ENCODE measurements around the gene TMEM209.

The TMEM209 gene

DNA sequence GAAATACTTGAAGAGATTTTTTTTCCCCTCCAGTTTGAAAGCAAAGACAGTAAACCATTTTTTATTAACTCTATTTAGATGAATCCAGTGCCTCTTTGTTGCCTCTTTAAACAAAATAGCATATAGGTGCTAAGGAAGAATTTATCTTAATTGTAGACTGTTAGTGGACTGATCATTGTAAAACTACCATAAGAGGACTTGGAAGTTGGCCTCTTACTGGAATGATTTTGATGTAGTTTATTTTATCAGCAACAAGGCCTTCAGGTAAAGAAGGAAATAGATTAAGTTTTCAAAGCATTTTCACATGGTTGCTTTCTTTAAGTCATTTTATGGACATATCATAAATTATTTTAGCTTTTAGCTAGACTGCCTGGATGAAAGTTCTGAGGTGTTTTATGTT is 81.7 kb downstream of the TMEM209 start:
- H2AFZ ChIP-seq (ENCODE audit: low read length), result no peak overlapping the region
- no peaks in the 10 kb centered on the region for H3K9me2 ChIP-seq (replicated peaks; ENCODE audit: low read depth, low read length)
- H3K27me3 ChIP-seq (ENCODE audit: insufficient read depth, low read length, poor library complexity, severe bottlenecking), result no peaks in the 10 kb centered on the region
- no peaks in the 10 kb centered on the region for H3K9me3 ChIP-seq (ENCODE audit: insufficient read depth, low read depth, low read length)
- TF ChIP-seq EZH2phosphoT487 (IDR thresholded peaks at IDR 0.05; ENCODE audit: borderline replicate concordance), result no peak
- TF ChIP-seq, protein P1, sequence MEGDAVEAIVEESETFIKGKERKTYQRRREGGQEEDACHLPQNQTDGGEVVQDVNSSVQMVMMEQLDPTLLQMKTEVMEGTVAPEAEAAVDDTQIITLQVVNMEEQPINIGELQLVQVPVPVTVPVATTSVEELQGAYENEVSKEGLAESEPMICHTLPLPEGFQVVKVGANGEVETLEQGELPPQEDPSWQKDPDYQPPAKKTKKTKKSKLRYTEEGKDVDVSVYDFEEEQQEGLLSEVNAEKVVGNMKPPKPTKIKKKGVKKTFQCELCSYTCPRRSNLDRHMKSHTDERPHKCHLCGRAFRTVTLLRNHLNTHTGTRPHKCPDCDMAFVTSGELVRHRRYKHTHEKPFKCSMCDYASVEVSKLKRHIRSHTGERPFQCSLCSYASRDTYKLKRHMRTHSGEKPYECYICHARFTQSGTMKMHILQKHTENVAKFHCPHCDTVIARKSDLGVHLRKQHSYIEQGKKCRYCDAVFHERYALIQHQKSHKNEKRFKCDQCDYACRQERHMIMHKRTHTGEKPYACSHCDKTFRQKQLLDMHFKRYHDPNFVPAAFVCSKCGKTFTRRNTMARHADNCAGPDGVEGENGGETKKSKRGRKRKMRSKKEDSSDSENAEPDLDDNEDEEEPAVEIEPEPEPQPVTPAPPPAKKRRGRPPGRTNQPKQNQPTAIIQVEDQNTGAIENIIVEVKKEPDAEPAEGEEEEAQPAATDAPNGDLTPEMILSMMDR (conservative IDR thresholded peaks at IDR 0.05; ENCODE audit: low read length), result no peak
- no peaks in the 10 kb centered on the region for H3F3A ChIP-seq (ENCODE audit: low read depth)
- H3K9ac ChIP-seq (ENCODE audit: low read depth, low read length, poor library complexity, severe bottlenecking), result no peak overlapping the region
- H4K20me1 ChIP-seq (ENCODE audit: insufficient read depth, low read length, poor library complexity, severe bottlenecking), result no peaks in the 10 kb centered on the region
- no peaks in the 10 kb centered on the region for H3K4me1 ChIP-seq (ENCODE audit: insufficient read depth, low read length, poor library complexity, severe bottlenecking)
- H3K36me3 ChIP-seq (ENCODE audit: insufficient read depth, low read length), result peaks cover 49% of the 10 kb centered on the region; the same call in 1 of the 2 replicates
- no peaks in the 10 kb centered on the region for H3K79me2 ChIP-seq (ENCODE audit: insufficient read depth, low read length)
- H3K4me3 ChIP-seq (ENCODE audit: low read length, poor library complexity, severe bottlenecking), result no peak overlapping the region
- H3K4me2 ChIP-seq (ENCODE audit: low read depth, low read length, poor library complexity, severe bottlenecking), result no peak overlapping the region

DNA sequence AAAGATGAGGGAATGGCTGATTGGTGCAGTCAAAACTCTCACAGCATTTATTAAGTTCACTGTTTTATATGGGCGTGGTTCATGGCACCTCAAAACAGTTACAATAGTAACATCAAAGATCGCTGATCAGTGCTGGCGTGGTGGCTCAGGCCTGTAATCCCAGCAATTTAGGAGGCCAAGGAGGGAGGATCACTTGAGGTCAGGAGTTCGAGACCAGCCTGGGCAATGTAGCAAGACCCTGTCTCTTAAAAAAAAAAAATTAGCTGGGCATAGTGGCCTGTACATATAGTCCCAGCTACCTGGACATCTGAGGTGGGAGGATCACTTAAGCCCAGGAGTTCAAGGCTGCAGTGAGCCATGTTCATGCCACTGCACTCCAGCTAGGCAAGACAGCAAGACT is 86.4 kb downstream of the TMEM209 start:
- Histone ChIP-seq H3F3A (ENCODE audit: low read depth) (no peaks in the 10 kb centered on the region), H3K79me2 (ENCODE audit: insufficient read depth, low read length) (no peaks in the 10 kb centered on the region), H3K4me1 (ENCODE audit: insufficient read depth, low read length, poor library complexity, severe bottlenecking) (no peaks in the 10 kb centered on the region), H3K9me3 (ENCODE audit: insufficient read depth, low read depth, low read length) (no peaks in the 10 kb centered on the region), H4K20me1 (ENCODE audit: insufficient read depth, low read length, poor library complexity, severe bottlenecking) (no peaks in the 10 kb centered on the region), H3K9ac (ENCODE audit: low read depth, low read length, poor library complexity, severe bottlenecking) (no peak overlapping the region), H3K9me2 (replicated peaks; ENCODE audit: low read depth, low read length) (no peaks in the 10 kb centered on the region), H3K36me3 (ENCODE audit: insufficient read depth, low read length) (peaks cover 19% of the 10 kb centered on the region; the same call in 1 of the 2 replicates), H3K27me3 (ENCODE audit: insufficient read depth, low read length, poor library complexity, severe bottlenecking) (no peaks in the 10 kb centered on the region), H2AFZ (ENCODE audit: low read length) (no peak overlapping the region), H3K4me2 (ENCODE audit: low read depth, low read length, poor library complexity, severe bottlenecking) (no peak overlapping the region), H3K4me3 (ENCODE audit: low read length, poor library complexity, severe bottlenecking) (no peak overlapping the region)
- TF ChIP-seq, protein P1 (conservative IDR thresholded peaks at IDR 0.05; ENCODE audit: low read length), result no peak
- no peak for TF ChIP-seq EZH2phosphoT487 (IDR thresholded peaks at IDR 0.05; ENCODE audit: borderline replicate concordance)

DNA sequence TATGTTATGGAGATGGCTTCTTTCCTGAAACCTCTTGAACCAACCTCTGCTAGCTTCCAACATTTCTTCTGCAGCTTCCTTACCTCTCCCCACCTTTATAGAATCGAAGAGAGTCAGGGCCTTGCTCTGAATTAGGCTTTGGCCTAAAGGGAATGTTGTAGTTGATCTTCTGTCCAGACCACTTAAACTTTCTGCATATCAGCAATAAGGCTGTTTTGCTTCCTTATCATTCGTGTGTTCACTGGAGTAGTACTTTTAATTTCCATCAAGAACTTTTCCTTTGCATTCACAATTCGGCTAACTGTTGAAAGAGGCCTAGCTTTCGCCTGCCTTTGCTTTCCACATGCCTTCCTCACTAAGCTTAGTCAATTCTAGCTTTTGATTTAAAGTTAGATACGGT is 86.9 kb downstream of the TMEM209 start:
- Histone ChIP-seq H3K4me3 (ENCODE audit: low read length, poor library complexity, severe bottlenecking) (no peak overlapping the region), H2AFZ (ENCODE audit: low read length) (no peak overlapping the region), H3K79me2 (ENCODE audit: insufficient read depth, low read length) (no peaks in the 10 kb centered on the region), H3K4me2 (ENCODE audit: low read depth, low read length, poor library complexity, severe bottlenecking) (no peak overlapping the region), H3F3A (ENCODE audit: low read depth) (no peaks in the 10 kb centered on the region), H3K9ac (ENCODE audit: low read depth, low read length, poor library complexity, severe bottlenecking) (no peak overlapping the region), H3K9me3 (ENCODE audit: insufficient read depth, low read depth, low read length) (no peaks in the 10 kb centered on the region), H3K9me2 (replicated peaks; ENCODE audit: low read depth, low read length) (no peaks in the 10 kb centered on the region), H3K4me1 (ENCODE audit: insufficient read depth, low read length, poor library complexity, severe bottlenecking) (no peaks in the 10 kb centered on the region), H3K36me3 (ENCODE audit: insufficient read depth, low read length) (peaks cover 13% of the 10 kb centered on the region; the same call in 1 of the 2 replicates), H4K20me1 (ENCODE audit: insufficient read depth, low read length, poor library complexity, severe bottlenecking) (no peaks in the 10 kb centered on the region), H3K27me3 (ENCODE audit: insufficient read depth, low read length, poor library complexity, severe bottlenecking) (no peaks in the 10 kb centered on the region)
- no peak for TF ChIP-seq EZH2phosphoT487 (IDR thresholded peaks at IDR 0.05; ENCODE audit: borderline replicate concordance)
- TF ChIP-seq, protein P1 (conservative IDR thresholded peaks at IDR 0.05; ENCODE audit: low read length), result no peak
